ENCODE results near the gene KNOP1.
"Not testable (repeated sequence)": the region's sequence is repeated elsewhere in the genome, so short reads cannot be mapped to it uniquely, and the experiment has no call there.

The KNOP1 gene

DNA sequence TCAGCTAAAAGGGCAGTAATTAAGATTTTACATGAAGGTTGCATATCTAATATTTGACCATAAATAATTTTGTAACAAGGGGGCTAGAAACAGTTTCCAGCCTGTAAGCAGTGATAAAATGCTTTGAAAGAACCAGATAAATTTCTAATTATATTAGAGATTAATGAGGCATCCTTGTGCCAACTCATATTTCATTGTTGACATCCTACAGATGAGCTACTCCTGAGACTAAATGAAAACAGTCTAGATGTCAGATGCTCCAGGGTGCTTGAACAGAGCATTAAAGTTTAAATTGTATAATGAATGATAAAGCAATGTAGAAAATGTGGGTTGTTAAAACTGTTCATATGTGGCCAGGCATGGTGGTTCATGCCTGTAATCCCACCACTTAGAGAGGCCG lies 23.3 kb upstream of the KNOP1 start:
- no peak for DNase-seq

GRCh38 chr16:19737306-19738038 lies 19.4 kb upstream of the KNOP1 start:
- no peak for DNase-seq

GRCh38 chr16:19735074-19735867 lies 17.2 kb upstream of the KNOP1 start:
- DNase-seq = no peak

GRCh38 chr16:19733551-19733950 lies 15.5 kb upstream of the KNOP1 start:
- DNase-seq = no peak

DNA sequence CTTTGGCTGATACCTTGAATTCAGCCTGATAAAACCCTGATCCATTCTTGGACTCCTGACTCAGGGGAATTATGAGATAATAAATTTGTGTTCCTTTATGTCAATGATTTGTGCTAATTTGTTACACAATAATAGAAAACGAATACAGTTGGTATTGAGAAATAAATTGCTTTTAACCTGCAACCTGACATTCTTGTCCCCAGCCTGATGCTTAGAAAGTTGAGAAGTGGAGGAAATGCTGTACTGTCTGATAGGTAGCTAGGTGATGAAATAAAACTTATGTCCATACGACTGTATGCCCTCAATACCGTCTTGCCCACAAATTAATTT lies 10.6 kb upstream of the KNOP1 start:
- no peak for DNase-seq

DNA sequence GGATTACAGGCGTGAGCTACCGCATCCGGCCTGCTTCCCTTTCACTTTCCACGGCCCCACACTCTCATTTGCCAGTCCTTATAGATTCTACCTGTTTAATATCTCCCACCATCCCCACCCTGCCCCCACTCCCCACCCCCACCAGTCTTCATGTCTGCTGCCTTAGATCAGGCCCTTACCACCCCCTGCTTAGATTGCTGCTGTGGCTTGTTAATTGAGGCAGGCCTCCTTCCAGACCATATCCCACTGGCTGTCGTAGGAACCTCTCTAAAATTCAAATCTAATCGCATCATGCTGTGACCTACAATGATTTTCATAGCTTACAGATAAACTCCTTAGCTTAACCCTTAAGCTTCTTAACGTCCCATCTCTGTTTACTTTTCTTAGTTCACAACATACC lies 5.0 kb upstream of the KNOP1 start:
- no peak for DNase-seq

- DNase-seq = no peak
Measured at GRCh38 chr16:19722269-19722952, 4.4 kb upstream of the KNOP1 start.

DNA sequence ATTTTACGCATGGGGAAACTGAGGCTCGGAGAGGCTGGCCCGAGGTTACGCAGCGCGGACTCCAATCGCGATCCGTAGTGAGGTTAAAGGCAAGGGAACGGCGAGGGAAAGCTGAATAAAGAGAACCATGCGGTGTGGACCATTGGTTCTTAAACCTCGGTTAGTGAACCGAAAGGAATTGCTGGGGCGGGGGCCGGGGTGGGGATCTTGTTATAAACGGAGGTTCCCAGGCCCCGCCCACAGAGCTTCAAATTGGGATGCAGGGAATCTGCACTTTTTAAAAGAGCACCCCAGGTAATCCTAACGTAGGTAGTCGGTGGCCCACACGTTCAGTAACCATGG lies 568 bp upstream of the KNOP1 start:
- DNase-seq = no peak

- DNase-seq = no peak
Measured at GRCh38 chr16:19717314-19717713, 713 bp downstream of the KNOP1 start.

GRCh38 chr16:19716728-19717127 lies 1.3 kb downstream of the KNOP1 start:
- DNase-seq = not testable (repeated sequence)

DNA sequence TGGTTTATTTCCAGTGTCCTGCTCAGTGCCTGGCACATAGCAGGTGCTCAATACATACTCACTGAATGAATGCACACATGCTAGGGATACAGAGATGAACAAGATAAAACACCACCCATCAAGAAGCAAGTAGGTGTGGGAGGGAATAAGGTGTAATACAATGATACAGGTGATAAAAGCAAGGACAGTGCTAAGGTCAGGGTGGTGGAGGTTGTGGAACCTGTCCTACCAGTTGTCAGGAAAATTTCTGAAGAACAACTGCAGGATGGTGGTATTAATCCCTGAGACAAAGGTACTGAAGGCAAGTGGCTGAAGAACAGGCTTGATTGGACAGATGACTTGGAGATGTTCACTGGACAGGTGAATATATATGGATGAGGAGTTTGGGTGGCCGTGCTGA lies 1.8 kb downstream of the KNOP1 start:
- no peak for DNase-seq

- DNase-seq = no peak
Measured at GRCh38 chr16:19715566-19715965, 2.5 kb downstream of the KNOP1 start.

DNA sequence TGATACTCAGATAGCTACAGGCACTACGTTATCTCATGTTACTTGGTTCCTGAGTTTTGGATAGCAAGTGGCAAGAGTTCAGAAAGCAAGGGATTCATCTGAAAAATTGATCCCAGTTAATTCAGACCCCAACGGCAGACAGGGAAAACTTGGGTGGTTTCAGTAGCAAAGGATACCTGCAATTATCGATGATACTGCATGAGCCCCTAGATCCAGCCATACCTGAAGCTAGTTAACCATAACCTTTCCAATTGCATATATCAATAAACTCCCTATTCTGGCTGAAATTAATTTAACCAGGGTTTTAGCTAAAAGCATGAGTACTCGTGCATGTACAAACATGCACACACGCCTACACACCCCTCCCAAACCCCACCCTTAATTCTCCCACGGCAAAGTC lies 4.3 kb downstream of the KNOP1 start:
- no peak for DNase-seq

GRCh38 chr16:19712418-19713058 lies 5.5 kb downstream of the KNOP1 start:
- no peak for DNase-seq

- no peak for DNase-seq
Measured at GRCh38 chr16:19711643-19712042, 6.4 kb downstream of the KNOP1 start.

DNA sequence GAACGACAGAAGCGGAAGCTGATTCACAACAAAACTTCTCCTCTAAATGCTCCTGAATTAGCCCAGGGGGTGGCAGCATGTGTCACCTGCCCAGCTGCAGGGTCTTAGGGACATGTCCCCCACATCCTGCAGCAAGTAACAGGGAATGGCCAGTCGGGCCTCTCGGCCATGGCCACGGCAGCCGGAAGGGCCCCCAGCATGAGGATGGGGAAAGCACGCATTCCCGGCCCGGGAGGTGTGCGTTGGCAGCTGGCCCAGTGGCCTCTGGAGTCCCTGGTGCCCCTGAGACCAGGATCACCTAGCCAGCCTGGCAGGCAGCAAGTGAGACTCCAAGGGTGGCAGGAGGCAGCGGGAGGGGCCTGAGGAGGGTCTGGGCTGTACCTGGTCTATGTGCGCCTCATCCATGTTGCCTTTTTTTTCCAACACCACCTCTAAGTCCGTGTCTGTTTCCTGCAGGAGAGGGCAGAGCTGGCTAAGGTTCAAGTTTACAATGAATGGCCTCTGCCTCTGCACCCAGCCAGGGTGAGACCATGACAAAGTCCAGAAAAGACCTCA lies 7.0 kb downstream of the KNOP1 start:
- DNase-seq = no peak

DNA sequence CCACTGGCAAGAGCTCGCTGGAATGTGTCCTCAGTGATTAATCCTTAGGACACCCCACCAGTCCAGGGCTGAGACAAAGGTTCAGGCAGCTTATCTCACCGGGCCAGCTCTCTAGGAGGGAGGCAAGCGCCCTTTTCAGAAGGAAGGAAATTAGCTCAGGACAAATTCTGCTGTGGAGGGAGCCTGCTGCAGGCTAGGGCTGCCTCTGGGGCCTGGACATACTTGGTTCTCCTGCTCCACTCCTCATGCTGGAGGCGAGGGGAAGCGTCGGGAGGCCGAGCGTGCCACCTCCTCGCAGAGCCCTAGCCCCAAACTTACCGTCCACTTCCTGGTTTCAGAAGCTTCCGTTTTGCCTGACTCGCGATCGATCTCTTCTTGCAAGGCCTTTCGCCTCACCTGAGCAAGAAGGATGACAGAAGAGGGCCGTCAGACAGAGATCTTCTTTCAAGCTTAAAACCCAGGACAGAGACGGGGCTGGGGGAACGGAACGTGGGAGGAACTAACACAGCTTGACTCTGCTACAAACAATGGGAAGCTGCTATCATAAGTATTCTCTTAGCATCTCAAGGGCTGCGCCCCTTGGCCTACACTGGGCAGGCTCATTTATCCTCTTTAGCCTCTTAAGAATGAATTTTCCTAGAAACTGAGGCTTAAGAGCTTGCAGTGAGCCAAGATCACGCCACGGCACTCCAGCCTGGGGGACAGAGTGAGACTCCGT lies 7.7 kb downstream of the KNOP1 start:
- no peak for DNase-seq

GRCh38 chr16:19709381-19710136 lies 8.5 kb downstream of the KNOP1 start:
- DNase-seq = no peak

DNA sequence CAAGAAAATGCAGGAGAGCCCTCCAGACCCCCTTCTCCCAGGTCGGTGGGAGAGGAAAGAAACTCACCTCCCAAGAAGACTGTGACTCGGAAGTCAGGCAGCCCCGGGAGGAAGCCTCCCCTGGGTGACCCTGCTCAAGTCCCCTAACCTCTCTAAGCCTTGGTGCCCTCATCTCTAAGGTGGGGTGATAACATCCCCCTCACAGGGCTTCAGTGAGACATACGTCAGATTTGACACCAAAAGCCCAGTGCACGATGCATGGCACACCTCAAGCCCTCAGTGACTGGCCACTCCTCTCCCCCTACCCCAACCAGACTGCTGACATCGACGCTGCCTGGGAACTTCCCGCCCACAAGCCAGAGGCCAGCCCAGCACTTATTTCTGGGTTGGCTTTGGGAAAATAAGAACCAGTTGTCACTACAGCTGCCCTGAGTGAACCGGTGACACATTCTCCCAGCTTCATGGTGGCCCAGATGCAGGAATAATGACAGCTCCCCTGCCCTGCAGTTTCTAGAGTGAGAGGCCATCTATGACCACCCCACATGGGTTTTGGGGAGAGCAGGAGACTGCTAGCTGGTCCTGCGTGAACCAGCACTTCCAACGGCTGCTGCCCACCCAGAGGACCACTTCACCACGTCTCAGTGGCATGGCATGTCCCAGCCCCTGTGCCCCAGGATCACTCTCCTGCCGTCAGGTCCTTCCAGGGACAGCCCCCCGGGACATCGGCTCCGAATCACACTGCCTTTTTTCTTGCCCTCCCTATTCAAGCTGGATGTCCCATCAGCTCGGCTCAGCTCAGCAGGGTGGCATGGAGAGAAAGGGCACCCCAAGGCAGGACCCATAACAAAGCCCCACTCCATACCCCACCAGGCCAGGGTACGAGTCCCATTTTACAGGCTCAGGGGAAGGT lies 9.5 kb downstream of the KNOP1 start:
- DNase-seq = no peak

GRCh38 chr16:19707569-19708295 lies 10.3 kb downstream of the KNOP1 start:
- DNase-seq = no peak

All from activated effector memory CD4-positive, alpha-beta T cell treated with Interleukin-2 at 50 U/mL for 16 hours (primary cell).